ENCODE measurements around the gene NME7.

DNA sequence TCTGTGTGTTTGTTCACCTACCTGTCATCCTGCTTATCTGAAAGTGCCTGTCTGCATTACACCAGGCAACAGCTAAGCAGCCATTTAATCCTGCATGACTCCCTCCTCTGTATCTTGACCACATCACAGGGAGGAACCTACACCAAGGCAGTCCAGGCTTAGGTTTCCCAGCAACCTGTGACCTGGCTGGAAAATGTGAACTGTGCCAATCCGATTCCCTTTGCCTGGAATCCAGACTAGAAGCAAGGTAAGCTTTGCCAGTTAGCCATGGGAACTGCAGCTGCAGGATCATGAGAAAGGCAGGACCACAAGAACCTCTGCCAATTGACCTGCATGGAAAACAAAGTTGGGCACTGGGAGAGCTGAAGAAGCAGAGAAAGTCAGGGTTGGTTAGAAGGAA lies 267.4 kb downstream of the NME7 start:
- no peak for TF ChIP-seq POLR2AphosphoS5 (IDR thresholded peaks at IDR 0.05)
- TF ChIP-seq, protein P1, sequence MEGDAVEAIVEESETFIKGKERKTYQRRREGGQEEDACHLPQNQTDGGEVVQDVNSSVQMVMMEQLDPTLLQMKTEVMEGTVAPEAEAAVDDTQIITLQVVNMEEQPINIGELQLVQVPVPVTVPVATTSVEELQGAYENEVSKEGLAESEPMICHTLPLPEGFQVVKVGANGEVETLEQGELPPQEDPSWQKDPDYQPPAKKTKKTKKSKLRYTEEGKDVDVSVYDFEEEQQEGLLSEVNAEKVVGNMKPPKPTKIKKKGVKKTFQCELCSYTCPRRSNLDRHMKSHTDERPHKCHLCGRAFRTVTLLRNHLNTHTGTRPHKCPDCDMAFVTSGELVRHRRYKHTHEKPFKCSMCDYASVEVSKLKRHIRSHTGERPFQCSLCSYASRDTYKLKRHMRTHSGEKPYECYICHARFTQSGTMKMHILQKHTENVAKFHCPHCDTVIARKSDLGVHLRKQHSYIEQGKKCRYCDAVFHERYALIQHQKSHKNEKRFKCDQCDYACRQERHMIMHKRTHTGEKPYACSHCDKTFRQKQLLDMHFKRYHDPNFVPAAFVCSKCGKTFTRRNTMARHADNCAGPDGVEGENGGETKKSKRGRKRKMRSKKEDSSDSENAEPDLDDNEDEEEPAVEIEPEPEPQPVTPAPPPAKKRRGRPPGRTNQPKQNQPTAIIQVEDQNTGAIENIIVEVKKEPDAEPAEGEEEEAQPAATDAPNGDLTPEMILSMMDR (IDR thresholded peaks at IDR 0.05), result no peak
